GM12878 (cell line): ENCODE data around the gene CHODL. TPM values are rescaled to one million over a fixed set of nuclear protein-coding genes. Genes with fewer than 3 reads are reported as not detected.

Experiments used
- ATAC-seq: fragments of 200-7000 bp; cut with Tn5 transposase; 3 replicates; pipeline ENCODE4 v1.9.1; 2020; ENCODE audit warnings: mild to moderate bottlenecking, moderate library complexity
- BruUV-seq: library from RNA; stranded (reverse); fragments of 400-500 nt; replicated peaks from 2 replicates; lab custom pipeline; 2021; lab: Mats Ljungman, UMichigan
- CTCF ChIA-PET: fragments of 300-600 bp; sonication (Branson Sonifier 250); formaldehyde crosslinking; extraction: SDS; loops from one replicate; lab custom pipeline; 2021; ENCODE audit warnings: inconsistent platforms; lab: Yijun Ruan, JAX
- POLR2A ChIA-PET: fragments of 350-600 bp; formaldehyde crosslinking; extraction: SDS; loops from one replicate; lab custom pipeline; 2021; ENCODE audit warnings: inconsistent platforms; lab: Charles Lee
- RAD21 ChIA-PET: fragments of 300-600 bp; sonication (Branson Sonifier 250); formaldehyde crosslinking; loops from one replicate; lab custom pipeline; 2023; ENCODE audit warnings: antibody characterized with exemption; ENCODE audit not compliant: unreplicated experiment; lab: Charles Lee
- SMC1A ChIA-PET: fragments of 300-600 bp; sonication (Branson Sonifier 250); formaldehyde crosslinking; loops from one replicate; lab custom pipeline; 2023; ENCODE audit not compliant: unreplicated experiment, uncharacterized antibody; lab: Charles Lee
- DNase-seq: peaks from one replicate; pipeline ENCODE4 v3.0.0-alpha.2; 2011; ENCODE audit warnings: low read depth, low spot score
- FAIRE-seq: peaks from 3 replicates; lab custom pipeline; 2011; peaks lifted over from hg19 to GRCh38; lab: Jason Lieb, UNC
- H2AFZ ChIP-seq: 2 replicates; pipeline ENCODE4 v1.6.0; 2011; ENCODE audit warnings: low read depth, low read length, control low read depth; ENCODE audit not compliant: control insufficient read depth
- H3K27ac ChIP-seq: 2 replicates; pipeline ENCODE4 v1.5.1; 2011; ENCODE audit warnings: control low read depth; ENCODE audit not compliant: control insufficient read depth, insufficient read depth
- H3K27me3 ChIP-seq, 2 experiments: replicated peaks in 1 of 2; 2 replicates each; pipeline versions ENCODE4 v1.6.0 to v1.6.1; 2011; ENCODE audit warnings: low read length in 1 of 2; ENCODE audit not compliant: control insufficient read depth in 2 of 2, insufficient read depth in 2 of 2
- H3K36me3 ChIP-seq, 2 experiments: 2 replicates each; pipeline ENCODE4 v1.5.1; 2011; ENCODE audit warnings: low read length in 1 of 2; ENCODE audit not compliant: control insufficient read depth in 2 of 2, insufficient read depth in 2 of 2
- H3K4me1 ChIP-seq: 2 replicates; pipeline ENCODE4 v1.6.1; 2011; ENCODE audit warnings: mild to moderate bottlenecking, low read length, moderate library complexity, mixed read lengths; ENCODE audit not compliant: control insufficient read depth, insufficient read depth
- H3K4me2 ChIP-seq: 2 replicates; pipeline ENCODE4 v1.6.0; 2011; ENCODE audit warnings: control low read depth; ENCODE audit not compliant: control insufficient read depth, insufficient read depth
- H3K4me3 ChIP-seq: fragments of 200-600 bp; sonication (generic); 2 replicates; pipeline ENCODE4 v1.5.1; 2016
- H3K79me2 ChIP-seq: 2 replicates; pipeline ENCODE4 v1.6.0; 2011; ENCODE audit warnings: low read length; ENCODE audit not compliant: control insufficient read depth, insufficient read depth
- H3K9ac ChIP-seq: 2 replicates; pipeline ENCODE4 v1.8.0; 2011; ENCODE audit warnings: low read length, control low read depth, mixed read lengths; ENCODE audit not compliant: control insufficient read depth, insufficient read depth
- H3K9me3 ChIP-seq: replicated peaks from 3 replicates; pipeline ENCODE4 v1.5.1; 2011; ENCODE audit warnings: mild to moderate bottlenecking, low read length; ENCODE audit not compliant: control insufficient read depth, insufficient read depth
- H4K20me1 ChIP-seq: 2 replicates; pipeline ENCODE4 v1.6.0; 2011; ENCODE audit not compliant: control insufficient read depth, insufficient read depth
- BACH1 ChIP-seq: fragments of 450-650 bp; IDR thresholded peaks from 2 replicates; pipeline ENCODE4 v1.6.1; 2017; ENCODE audit warnings: mild to moderate bottlenecking, borderline replicate concordance
- HDGF ChIP-seq: fragments of 450-650 bp; IDR thresholded peaks from 2 replicates; pipeline ENCODE4 v1.6.1; 2016; ENCODE audit warnings: antibody characterized with exemption
- MXI1 ChIP-seq: fragments of 150-350 bp; IDR thresholded peaks from 2 replicates; pipeline ENCODE4 v1.6.1; 2011; ENCODE audit warnings: low read depth, mild to moderate bottlenecking, inconsistent platforms, low read length, improper control_type of control experiment
- POLR2AphosphoS5 ChIP-seq: IDR thresholded peaks from 2 replicates; pipeline ENCODE4 v1.6.1; 2011; ENCODE audit warnings: mild to moderate bottlenecking, low read length, inconsistent platforms
- RBBP5 ChIP-seq: fragments of 200-600 bp; sonication (generic); conservative IDR thresholded peaks from 2 replicates; pipeline ENCODE4 v1.6.1; 2016
- RCOR1 ChIP-seq: conservative IDR thresholded peaks from 2 replicates; pipeline ENCODE4 v1.6.1; 2012; ENCODE audit warnings: low read depth, low read length, improper control_type of control experiment
- ZNF217 ChIP-seq: fragments of 450-650 bp; IDR thresholded peaks from 2 replicates; pipeline ENCODE4 v1.6.1; 2017; ENCODE audit warnings: antibody characterized with exemption, mild to moderate bottlenecking
- ZZZ3 ChIP-seq: IDR thresholded peaks from 2 replicates; pipeline ENCODE4 v1.6.1; 2011; ENCODE audit warnings: low read depth; ENCODE audit not compliant: control insufficient read depth, insufficient read length
- WGBS: methylation state at CpG from one replicate; pipeline ENCODE4 v1.1.6; 2016; ENCODE audit warnings: low lambda C conversion rate; ENCODE audit not compliant: insufficient replicate concordance, insufficient coverage; ENCODE audit errors: missing lambda C conversion rate; 5-methylcytosine and 5-hydroxymethylcytosine counted together
- in situ Hi-C: fragments of 300-500 bp; cut with MboI; formaldehyde crosslinking; loops from 9 replicates; pipeline ENCODE4 v1.14.3; 2018; ENCODE audit warnings: mixed read lengths
- intact Hi-C: fragments of 100-400 bp; cut with micrococcal nuclease; formaldehyde crosslinking; loops from one replicate; pipeline ENCODE4 v1.14.2; 2022; ENCODE audit not compliant: unreplicated experiment
- polyA plus RNA-seq, 11 experiments: library from polyadenylated mRNA; depleted of rRNA in 4 of 11; unstranded in 6 of 11; stranded (reverse) in 5 of 11; fragments of >200 nt; fragmentation: Nextera tagmentation in 4 of 11; fragmentation: Illumina TruSeq in 1 of 11; extraction: Ambion mirVana in 4 of 11; extraction: Trizol in 1 of 11; gene quantifications; 1 replicate in 1 of 11; 2 replicates in 10 of 11; pipeline versions ENCODE4 v1.2.1 to v1.2.3, GENCODE V29; 2011 to 2016; ENCODE audit warnings: inconsistent platforms in 2 of 11, missing spikeins in 2 of 11, low read depth in 1 of 11
- total RNA-seq, 4 experiments: library from RNA; depleted of rRNA in 3 of 4; stranded (reverse); fragments of >200 nt in 3 of 4; fragmentation: Illumina TruSeq in 1 of 4; extraction: Trizol in 1 of 4; gene quantifications; 2 replicates each; pipeline versions ENCODE4 v1.2.1 to v1.2.3, GENCODE V29; 2013 to 2021
- TF ChIP-seq, protein P1 (sequence below): fragments of 450-650 bp; IDR thresholded peaks from 2 replicates; pipeline ENCODE4 v1.6.1; 2017; ENCODE audit warnings: low read depth, mild to moderate bottlenecking, moderate library complexity
- TF ChIP-seq, protein P2 (sequence below): fragments of 450-650 bp; formaldehyde crosslinking; IDR thresholded peaks from 2 replicates; pipeline ENCODE4 v1.5.0; 2022; ENCODE audit warnings: mild to moderate bottlenecking, missing genetic modification characterization
- TF ChIP-seq, protein P3 (sequence below): fragments of 450-650 bp; IDR thresholded peaks from 2 replicates; pipeline ENCODE4 v1.6.1; 2014; ENCODE audit warnings: mild to moderate bottlenecking
- TF ChIP-seq, protein P4 (sequence below): IDR thresholded peaks from 2 replicates; pipeline ENCODE4 v1.6.1; 2012; ENCODE audit warnings: low read depth, low read length, improper control_type of control experiment

CHODL gene
- total and polyA plus RNA-seq, 10 of the 15 experiments (the other 5 are each of a cell fraction or from before 2014, with no cell fraction given): 0.11 to 0.69 (median 0.20) TPM; not detected in 1

DNA sequence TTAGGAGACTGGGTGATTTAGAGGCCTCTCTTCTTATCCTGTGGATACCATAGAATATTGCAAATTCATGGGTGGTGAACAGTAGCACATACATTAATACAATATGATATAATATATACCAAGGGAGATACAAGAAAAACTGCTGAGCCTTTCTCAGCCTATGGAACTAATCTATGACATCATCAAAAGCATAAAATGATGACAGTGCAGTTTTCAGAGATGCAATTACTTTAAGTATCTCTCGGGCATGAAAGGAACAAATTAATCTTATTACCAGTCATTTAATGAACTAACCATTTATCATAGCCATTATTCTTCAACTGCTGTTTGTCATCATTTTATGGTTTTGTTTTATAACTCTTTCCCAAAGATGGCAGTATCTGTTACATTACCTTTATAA is 3.5 kb downstream of the CHODL start:
- CTCF ChIA-PET: no interaction called here
- SMC1A ChIA-PET: no interaction called here

DNA sequence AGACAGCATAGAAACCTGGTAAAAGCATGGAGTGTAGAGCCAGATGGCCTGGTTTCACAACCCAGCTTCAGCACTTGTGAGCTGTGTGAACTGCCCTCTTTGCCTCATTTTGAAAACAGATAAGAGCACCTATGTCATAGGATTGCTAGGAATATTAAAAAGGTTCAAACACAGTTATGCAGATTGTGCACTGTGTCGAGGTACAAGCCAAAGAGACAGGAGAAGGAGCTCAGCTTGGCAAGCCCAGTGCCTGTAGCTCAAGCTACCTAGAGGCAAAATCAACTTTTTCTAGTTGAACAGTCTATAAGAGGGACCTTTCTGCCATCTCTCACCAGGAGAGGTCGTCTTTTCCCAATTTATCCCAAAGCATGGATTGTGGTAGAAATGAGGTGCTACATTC is 5.0 kb downstream of the CHODL start:
- 3% methylated on average over 2 of the region's 2 CpGs for WGBS
- no peaks in the 10 kb centered on the region for H3K79me2 ChIP-seq
- H3K4me3 ChIP-seq: no peak overlapping the region
- FAIRE-seq: no peak
- H3K27ac ChIP-seq: no peak overlapping the region
- ATAC-seq: no peak
- H3K4me1 ChIP-seq: no peaks in the 10 kb centered on the region
- H3K4me2 ChIP-seq: no peak overlapping the region
- CTCF ChIA-PET: interaction anchor here (0.6 to 1.0 kb wide), 2 partner anchors 11 to 117 kb away, joined by 3 read pairs; no protein-coding TSS in a partner anchor
- no TSS peak for BruUV-seq
- POLR2A ChIA-PET: no interaction called here
- no peaks in the 10 kb centered on the region for H3K9me3 ChIP-seq
- RAD21 ChIA-PET: no interaction called here
- DNase-seq: no peak
- no peak overlapping the region for H2AFZ ChIP-seq
- SMC1A ChIA-PET: no interaction called here
- H3K36me3 ChIP-seq: no peaks in the 10 kb centered on the region
- no peaks in the 10 kb centered on the region for H4K20me1 ChIP-seq
- no peak overlapping the region for H3K9ac ChIP-seq
- in situ Hi-C loops: no loop called here
- no peaks in the 10 kb centered on the region for H3K27me3 ChIP-seq
- intact Hi-C loops: no loop called here
- TF ChIP-seq BACH1: no peak
- no peak for TF ChIP-seq ZNF217
- TF ChIP-seq, protein P1, sequence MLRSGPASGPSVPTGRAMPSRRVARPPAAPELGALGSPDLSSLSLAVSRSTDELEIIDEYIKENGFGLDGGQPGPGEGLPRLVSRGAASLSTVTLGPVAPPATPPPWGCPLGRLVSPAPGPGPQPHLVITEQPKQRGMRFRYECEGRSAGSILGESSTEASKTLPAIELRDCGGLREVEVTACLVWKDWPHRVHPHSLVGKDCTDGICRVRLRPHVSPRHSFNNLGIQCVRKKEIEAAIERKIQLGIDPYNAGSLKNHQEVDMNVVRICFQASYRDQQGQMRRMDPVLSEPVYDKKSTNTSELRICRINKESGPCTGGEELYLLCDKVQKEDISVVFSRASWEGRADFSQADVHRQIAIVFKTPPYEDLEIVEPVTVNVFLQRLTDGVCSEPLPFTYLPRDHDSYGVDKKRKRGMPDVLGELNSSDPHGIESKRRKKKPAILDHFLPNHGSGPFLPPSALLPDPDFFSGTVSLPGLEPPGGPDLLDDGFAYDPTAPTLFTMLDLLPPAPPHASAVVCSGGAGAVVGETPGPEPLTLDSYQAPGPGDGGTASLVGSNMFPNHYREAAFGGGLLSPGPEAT: no peak
- no peak for TF ChIP-seq POLR2AphosphoS5
- TF ChIP-seq, protein P2, sequence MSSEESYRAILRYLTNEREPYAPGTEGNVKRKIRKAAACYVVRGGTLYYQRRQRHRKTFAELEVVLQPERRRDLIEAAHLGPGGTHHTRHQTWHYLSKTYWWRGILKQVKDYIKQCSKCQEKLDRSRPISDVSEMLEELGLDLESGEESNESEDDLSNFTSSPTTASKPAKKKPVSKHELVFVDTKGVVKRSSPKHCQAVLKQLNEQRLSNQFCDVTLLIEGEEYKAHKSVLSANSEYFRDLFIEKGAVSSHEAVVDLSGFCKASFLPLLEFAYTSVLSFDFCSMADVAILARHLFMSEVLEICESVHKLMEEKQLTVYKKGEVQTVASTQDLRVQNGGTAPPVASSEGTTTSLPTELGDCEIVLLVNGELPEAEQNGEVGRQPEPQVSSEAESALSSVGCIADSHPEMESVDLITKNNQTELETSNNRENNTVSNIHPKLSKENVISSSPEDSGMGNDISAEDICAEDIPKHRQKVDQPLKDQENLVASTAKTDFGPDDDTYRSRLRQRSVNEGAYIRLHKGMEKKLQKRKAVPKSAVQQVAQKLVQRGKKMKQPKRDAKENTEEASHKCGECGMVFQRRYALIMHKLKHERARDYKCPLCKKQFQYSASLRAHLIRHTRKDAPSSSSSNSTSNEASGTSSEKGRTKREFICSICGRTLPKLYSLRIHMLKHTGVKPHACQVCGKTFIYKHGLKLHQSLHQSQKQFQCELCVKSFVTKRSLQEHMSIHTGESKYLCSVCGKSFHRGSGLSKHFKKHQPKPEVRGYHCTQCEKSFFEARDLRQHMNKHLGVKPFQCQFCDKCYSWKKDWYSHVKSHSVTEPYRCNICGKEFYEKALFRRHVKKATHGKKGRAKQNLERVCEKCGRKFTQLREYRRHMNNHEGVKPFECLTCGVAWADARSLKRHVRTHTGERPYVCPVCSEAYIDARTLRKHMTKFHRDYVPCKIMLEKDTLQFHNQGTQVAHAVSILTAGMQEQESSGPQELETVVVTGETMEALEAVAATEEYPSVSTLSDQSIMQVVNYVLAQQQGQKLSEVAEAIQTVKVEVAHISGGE (CRISPR knock-in tag): no peak
- no peak for TF ChIP-seq ZZZ3

More for the DNA sequence above, 3.5 kb downstream of the CHODL start:
- Histone ChIP-seq H3K79me2 (no peaks in the 10 kb centered on the region), H3K27me3 (no peaks in the 10 kb centered on the region), H3K9me3 (no peaks in the 10 kb centered on the region), H3K4me1 (no peaks in the 10 kb centered on the region), H3K4me2 (no peak overlapping the region), H3K9ac (no peak overlapping the region), H3K27ac (no peak overlapping the region), H3K4me3 (no peak overlapping the region), H2AFZ (no peak overlapping the region), H3K36me3 (no peaks in the 10 kb centered on the region), H4K20me1 (no peaks in the 10 kb centered on the region)
- in situ Hi-C loops: no loop called here
- no peak for DNase-seq
- FAIRE-seq: no peak
- ATAC-seq: no peak
- RAD21 ChIA-PET: no interaction called here
- POLR2A ChIA-PET: no interaction called here
- no TSS peak for BruUV-seq
- intact Hi-C loops: no loop called here
- 0% methylated on average over 1 of the region's 1 CpG for WGBS
- TF ChIP-seq RBBP5: no peak
- TF ChIP-seq RCOR1: no peak
- no peak for TF ChIP-seq MXI1
- TF ChIP-seq, protein P3, sequence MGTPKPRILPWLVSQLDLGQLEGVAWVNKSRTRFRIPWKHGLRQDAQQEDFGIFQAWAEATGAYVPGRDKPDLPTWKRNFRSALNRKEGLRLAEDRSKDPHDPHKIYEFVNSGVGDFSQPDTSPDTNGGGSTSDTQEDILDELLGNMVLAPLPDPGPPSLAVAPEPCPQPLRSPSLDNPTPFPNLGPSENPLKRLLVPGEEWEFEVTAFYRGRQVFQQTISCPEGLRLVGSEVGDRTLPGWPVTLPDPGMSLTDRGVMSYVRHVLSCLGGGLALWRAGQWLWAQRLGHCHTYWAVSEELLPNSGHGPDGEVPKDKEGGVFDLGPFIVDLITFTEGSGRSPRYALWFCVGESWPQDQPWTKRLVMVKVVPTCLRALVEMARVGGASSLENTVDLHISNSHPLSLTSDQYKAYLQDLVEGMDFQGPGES: no peak
- no peak for TF ChIP-seq HDGF
- TF ChIP-seq, protein P4, sequence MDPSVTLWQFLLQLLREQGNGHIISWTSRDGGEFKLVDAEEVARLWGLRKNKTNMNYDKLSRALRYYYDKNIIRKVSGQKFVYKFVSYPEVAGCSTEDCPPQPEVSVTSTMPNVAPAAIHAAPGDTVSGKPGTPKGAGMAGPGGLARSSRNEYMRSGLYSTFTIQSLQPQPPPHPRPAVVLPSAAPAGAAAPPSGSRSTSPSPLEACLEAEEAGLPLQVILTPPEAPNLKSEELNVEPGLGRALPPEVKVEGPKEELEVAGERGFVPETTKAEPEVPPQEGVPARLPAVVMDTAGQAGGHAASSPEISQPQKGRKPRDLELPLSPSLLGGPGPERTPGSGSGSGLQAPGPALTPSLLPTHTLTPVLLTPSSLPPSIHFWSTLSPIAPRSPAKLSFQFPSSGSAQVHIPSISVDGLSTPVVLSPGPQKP: no peak
